Mesenteric fat pad (tissue), 1 donor: ENCODE measurements around the gene CPA1. TPM values are rescaled to one million over a fixed set of nuclear protein-coding genes. Genes with fewer than 3 reads are reported as not detected.

Experiments used
- DNase-seq: peaks from one replicate; pipeline ENCODE4 v3.0.0-alpha.2; 2020; ENCODE audit warnings: low spot score
- long read RNA-seq: library from polyadenylated mRNA; unstranded; transcript quantifications from one replicate; pipeline ENCODE4 v2.0.0, GENCODE V29; 2020
- total RNA-seq: library from RNA; stranded (reverse); fragmentation: NEBNext Ultra II Directional; extraction: Animal tissue kit (Norgen Biotek cat#: 25700); gene quantifications from one replicate; pipeline ENCODE4 v1.2.1, GENCODE V29; 2021
- donor health status: DM: yes; HTN: yes; CAD: no.

Gene CPA1
- 4.0 TPM for total RNA-seq
- long read RNA-seq, partial matches to known transcripts = 0 of 2 reads
- long read RNA-seq, other reads (novel, unspliced or antisense) = 1 of 2 reads

DNA sequence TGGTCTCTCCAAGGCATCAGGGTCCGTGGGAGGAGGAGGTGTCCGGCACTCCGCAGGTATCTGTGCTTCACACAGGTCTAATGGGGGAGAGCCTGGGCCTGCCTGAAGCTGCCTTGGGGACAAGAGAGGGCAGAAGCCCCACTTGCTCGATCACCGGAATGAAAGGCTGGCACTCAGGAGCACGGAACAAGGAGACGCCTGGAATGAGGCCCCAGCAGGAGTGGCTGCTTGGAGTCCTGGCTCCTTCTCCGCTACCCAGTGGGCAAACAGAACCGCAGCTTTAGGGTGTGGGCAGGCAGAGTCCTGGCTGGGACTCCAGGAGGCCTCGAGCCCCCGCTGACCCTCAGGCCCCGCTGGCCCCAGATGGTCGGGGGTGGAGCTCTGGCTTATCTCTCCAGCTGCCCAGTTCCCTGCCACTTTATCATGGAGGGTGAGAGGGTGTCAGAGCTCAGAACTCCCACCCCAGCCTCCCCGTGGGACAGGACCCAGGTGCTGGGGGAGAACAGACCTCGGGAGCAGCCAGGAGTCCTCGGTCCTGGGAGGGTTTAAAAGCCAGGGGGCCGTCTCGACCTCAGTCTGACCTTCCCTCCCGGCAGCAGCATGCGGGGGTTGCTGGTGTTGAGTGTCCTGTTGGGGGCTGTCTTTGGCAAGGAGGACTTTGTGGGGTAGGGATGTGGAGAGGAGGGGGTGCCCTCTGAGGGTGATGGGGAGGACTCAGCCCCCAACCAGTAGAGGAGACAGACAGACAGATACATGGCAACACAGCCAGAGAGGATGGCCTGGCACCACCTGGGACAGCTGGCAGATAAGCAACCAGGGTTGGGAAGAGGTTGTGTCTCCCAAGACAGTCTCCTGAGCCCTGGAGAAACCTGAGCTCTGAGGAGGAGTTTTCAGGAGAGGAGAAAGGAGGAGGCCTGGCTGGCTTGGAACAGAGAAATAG, at the start of gene CPA1:
CPA1 (plus strand) TSS at position 574 of the 940 bp plus-strand sequence; CDS start at position 601, 27 bp downstream.
- peak; percentile 75 for DNase-seq

- DNase-seq = no peak
Measured at GRCh38 chr7:130332259-130333053, 47.8 kb upstream of the CPA1 start.

- no peak for DNase-seq
Measured at GRCh38 chr7:130333832-130334231, 46.5 kb upstream of the CPA1 start.

- DNase-seq = no peak
Measured at GRCh38 chr7:130334274-130334673, 46.0 kb upstream of the CPA1 start.

- DNase-seq = no peak
Measured at GRCh38 chr7:130337410-130337971, 42.8 kb upstream of the CPA1 start.

DNA sequence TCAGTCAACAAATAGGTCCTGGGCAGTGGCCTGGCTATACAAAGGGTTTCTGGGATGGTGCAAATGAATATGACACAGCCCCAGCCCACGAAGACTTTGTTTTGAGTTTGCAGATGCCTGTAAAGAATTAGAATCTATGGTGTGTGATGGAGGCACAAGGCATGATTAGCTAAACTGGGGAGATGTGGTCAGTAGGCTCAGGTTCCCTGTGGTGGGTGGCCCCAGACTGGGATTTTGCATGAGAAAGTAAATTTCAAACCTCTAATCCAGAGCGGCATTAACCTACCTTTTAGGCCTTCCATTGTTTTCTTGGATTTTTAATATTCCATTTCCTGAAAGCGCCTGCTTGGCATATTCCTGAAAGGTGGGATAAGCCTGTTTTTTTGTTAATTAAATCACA, 42.1 kb upstream of the CPA1 start:
- no peak for DNase-seq

DNA sequence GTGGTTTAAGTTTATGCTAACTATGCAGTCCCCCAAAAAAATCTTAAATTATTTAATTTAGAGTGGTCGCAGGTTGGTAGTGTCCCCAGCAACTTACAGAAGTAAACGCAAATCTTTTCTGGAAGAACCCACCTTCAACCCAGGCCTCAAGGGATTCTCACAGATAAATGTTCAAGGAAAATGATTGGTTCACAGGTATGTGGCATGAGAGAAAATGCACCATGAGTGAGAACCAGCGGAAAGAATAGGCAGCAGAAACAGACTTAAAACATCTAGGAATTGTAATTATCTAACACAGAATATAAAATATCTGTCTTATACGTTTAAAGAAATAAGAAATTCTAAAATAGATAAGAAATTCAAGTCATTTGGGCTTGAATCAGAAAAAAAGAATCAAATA, 38.4 kb upstream of the CPA1 start:
- DNase-seq = no peak

GRCh38 chr7:130342701-130343380, 37.5 kb upstream of the CPA1 start:
- DNase-seq = no peak

GRCh38 chr7:130344271-130344866, 35.9 kb upstream of the CPA1 start, which contains the start of gene CPA5:
Gene CPA5, plus strand, starts transcription at chr7:130344816. Its CDS starts 1,670 bp downstream, at chr7:130346486.
- no peak for DNase-seq

- DNase-seq = no peak
Measured at GRCh38 chr7:130345136-130345535, 35.2 kb upstream of the CPA1 start.

- DNase-seq = no peak
Measured at GRCh38 chr7:130345725-130346124, 34.6 kb upstream of the CPA1 start.

DNA sequence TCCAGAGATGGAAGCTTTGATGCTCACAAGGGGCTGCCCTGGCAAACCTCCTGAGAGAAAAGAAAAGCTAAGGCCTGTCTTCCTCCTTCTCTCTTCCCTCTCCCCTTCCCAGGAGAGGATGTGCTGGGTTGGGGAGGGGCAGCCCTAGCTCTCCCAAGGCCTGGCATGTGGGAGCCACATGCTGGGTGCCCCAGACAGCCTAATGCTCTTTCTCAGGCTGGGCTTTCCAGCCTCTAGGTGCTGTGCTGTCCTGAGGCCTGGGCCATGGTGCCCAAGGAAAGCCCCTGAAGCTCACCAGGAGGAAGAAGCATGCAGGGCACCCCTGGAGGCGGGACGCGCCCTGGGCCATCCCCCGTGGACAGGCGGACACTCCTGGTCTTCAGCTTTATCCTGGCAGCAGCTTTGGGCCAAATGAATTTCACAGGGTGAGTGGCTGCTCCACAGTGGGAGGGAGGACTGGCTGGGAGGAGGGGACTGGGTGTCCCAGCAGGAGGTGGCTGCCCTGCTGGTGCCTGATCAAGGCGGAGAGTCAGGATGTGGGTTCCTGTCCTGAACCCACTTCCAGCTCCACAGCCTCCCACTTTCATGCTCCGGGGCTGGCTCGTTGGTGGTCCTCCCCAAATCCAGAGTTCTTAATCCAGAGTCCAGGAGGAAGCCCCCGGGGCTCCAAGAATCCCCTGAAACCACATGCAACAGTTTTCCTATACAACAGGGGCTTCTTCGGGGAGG, 34.0 kb upstream of the CPA1 start:
- no peak for DNase-seq

DNA sequence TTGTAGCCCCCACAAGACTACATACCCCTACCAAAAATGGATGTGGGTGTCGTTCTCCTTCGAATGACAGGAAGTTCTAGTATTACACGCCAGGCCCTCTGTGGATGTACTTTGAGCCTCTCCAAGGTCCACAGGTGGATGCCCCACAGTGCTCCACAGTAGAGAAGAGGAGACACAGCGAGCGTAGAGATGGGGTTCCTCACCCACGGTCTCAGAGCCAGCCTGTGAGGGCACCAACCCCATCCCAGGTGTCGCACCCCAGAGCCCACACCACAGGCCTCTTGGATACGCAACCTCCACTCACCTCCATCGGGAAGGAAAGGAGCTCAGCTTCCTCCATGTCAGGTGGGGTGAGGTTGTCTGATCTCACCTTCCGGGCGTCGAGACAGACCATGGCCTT, 33.4 kb upstream of the CPA1 start:
- DNase-seq = no peak

- DNase-seq = no peak
Measured at GRCh38 chr7:130349911-130350782, 30.1 kb upstream of the CPA1 start.

GRCh38 chr7:130350945-130351790, 29.1 kb upstream of the CPA1 start:
- DNase-seq = no peak

GRCh38 chr7:130351791-130352090, 28.6 kb upstream of the CPA1 start:
- no peak for DNase-seq

DNA sequence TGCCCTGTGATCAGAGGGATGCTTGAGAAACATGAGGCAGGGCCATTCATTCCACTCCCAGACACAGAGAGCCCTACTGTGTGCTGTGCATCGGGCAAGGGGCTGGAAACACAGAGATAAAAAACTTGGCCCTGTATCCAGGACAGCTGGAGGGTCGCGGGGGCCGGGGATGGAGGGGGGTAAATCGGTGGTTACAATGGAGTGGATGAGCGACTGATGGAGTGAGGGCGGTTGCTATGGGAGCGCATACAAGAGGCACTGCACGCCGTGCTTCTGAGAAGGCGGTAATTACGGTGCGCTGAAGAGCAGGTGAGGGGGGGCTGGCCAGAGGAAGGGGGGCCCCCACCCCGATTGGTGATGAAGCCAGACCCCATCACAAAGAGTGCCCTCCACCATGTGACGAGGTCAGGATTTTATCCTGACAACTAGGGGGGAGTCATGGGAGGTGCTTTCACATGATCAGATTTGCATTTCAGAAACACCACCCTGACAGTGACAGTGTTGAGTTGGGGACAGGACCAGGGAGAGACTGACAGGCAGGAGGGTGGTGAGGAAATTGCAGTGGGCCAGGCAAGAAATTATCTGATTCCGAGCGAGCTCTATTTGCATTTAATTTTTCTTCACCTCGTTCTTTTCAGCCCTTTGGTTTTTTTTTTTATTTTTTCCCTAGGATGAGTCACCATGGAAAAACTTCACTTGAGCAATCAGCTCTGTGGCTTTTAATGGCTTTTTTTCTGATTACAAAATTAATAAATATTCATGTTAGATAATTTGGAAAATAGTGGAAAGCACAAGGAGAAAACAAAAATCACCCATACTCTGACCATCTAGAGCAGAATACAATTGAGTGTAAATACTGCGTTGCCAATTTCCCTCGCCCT, 27.9 kb upstream of the CPA1 start:
- no peak for DNase-seq
